ENCODE data around the gene EMC8. TPM values are rescaled to one million over a fixed set of nuclear protein-coding genes. Genes with fewer than 3 reads are reported as not detected.

EMC8 gene
- polyA plus RNA-seq, 3 donors, result 28.4 to 31.4 (median 30.0) TPM

- DNase-seq (ENCODE audit: low read depth in 3 of 3, low spot score in 2 of 3), result no peak
These were observed 36.8 kb upstream of the EMC8 start for GRCh38 chr16:85835956-85836705.

- no peak for DNase-seq (ENCODE audit: low read depth in 3 of 3, low spot score in 2 of 3)
These were observed 35.9 kb upstream of the EMC8 start for GRCh38 chr16:85835227-85835751.

- no peak for DNase-seq (ENCODE audit: low read depth in 3 of 3, low spot score in 2 of 3)
These were observed 35.4 kb upstream of the EMC8 start for GRCh38 chr16:85834741-85835140.

- no peak for DNase-seq (ENCODE audit: low read depth in 3 of 3, low spot score in 2 of 3)
These were observed 34.0 kb upstream of the EMC8 start for GRCh38 chr16:85833219-85833920.

- no peak for DNase-seq (ENCODE audit: low read depth in 3 of 3, low spot score in 2 of 3)
These were observed 33.4 kb upstream of the EMC8 start for GRCh38 chr16:85832570-85833218.

GRCh38 chr16:85830821-85831220 lies 31.5 kb upstream of the EMC8 start:
- DNase-seq (ENCODE audit: low read depth in 3 of 3, low spot score in 2 of 3), result no peak

- no peak for DNase-seq (ENCODE audit: low read depth in 3 of 3, low spot score in 2 of 3)
These were observed 30.6 kb upstream of the EMC8 start for GRCh38 chr16:85829751-85830445.

- DNase-seq (ENCODE audit: low read depth in 3 of 3, low spot score in 2 of 3), result no peak
These were observed 29.9 kb upstream of the EMC8 start for GRCh38 chr16:85829171-85829719.

- no peak for DNase-seq (ENCODE audit: low read depth in 3 of 3, low spot score in 2 of 3)
These were observed 28.8 kb upstream of the EMC8 start for GRCh38 chr16:85828166-85828565.

- DNase-seq (ENCODE audit: low read depth in 3 of 3, low spot score in 2 of 3), result no peak
These were observed 27.4 kb upstream of the EMC8 start for GRCh38 chr16:85826686-85827247.

GRCh38 chr16:85825326-85825725 lies 26.0 kb upstream of the EMC8 start:
- DNase-seq (ENCODE audit: low read depth in 3 of 3, low spot score in 2 of 3), result no peak

- DNase-seq (ENCODE audit: low read depth in 3 of 3, low spot score in 2 of 3), result no peak
These were observed 25.1 kb upstream of the EMC8 start for GRCh38 chr16:85824161-85825135.

- DNase-seq (ENCODE audit: low read depth in 3 of 3, low spot score in 2 of 3), result no peak
These were observed 24.1 kb upstream of the EMC8 start for GRCh38 chr16:85823328-85823920.

- DNase-seq (ENCODE audit: low read depth in 3 of 3, low spot score in 2 of 3), result no peak
These were observed 22.8 kb upstream of the EMC8 start for GRCh38 chr16:85822145-85822544.

GRCh38 chr16:85821390-85822135 lies 22.2 kb upstream of the EMC8 start:
- no peak for DNase-seq (ENCODE audit: low read depth in 3 of 3, low spot score in 2 of 3)

GRCh38 chr16:85820604-85821372 lies 21.4 kb upstream of the EMC8 start:
- no peak for DNase-seq (ENCODE audit: low read depth in 3 of 3, low spot score in 2 of 3)

- no peak for DNase-seq (ENCODE audit: low read depth in 3 of 3, low spot score in 2 of 3)
These were observed 20.4 kb upstream of the EMC8 start for GRCh38 chr16:85819771-85820170.

Measured in right renal cortex interstitium (tissue), 3 donors.